ENCODE data around the gene CDH24.

- TF ChIP-seq POLR2A (IDR thresholded peaks at IDR 0.05): no peak
- no peak for TF ChIP-seq CTCF (IDR thresholded peaks at IDR 0.05)
Observed at GRCh38 chr14:23097786-23098185, 40.5 kb upstream of the CDH24 start.

Data from stomach (tissue), 4 donors.